Measurements from ENCODE around the gene KATNBL1. TPM values are rescaled to one million over a fixed set of nuclear protein-coding genes. Genes with fewer than 3 reads are reported as not detected.

KATNBL1 gene, protein sequence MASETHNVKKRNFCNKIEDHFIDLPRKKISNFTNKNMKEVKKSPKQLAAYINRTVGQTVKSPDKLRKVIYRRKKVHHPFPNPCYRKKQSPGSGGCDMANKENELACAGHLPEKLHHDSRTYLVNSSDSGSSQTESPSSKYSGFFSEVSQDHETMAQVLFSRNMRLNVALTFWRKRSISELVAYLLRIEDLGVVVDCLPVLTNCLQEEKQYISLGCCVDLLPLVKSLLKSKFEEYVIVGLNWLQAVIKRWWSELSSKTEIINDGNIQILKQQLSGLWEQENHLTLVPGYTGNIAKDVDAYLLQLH
- total RNA-seq = 37.3 and 49.2 TPM in 2 replicates

DNA sequence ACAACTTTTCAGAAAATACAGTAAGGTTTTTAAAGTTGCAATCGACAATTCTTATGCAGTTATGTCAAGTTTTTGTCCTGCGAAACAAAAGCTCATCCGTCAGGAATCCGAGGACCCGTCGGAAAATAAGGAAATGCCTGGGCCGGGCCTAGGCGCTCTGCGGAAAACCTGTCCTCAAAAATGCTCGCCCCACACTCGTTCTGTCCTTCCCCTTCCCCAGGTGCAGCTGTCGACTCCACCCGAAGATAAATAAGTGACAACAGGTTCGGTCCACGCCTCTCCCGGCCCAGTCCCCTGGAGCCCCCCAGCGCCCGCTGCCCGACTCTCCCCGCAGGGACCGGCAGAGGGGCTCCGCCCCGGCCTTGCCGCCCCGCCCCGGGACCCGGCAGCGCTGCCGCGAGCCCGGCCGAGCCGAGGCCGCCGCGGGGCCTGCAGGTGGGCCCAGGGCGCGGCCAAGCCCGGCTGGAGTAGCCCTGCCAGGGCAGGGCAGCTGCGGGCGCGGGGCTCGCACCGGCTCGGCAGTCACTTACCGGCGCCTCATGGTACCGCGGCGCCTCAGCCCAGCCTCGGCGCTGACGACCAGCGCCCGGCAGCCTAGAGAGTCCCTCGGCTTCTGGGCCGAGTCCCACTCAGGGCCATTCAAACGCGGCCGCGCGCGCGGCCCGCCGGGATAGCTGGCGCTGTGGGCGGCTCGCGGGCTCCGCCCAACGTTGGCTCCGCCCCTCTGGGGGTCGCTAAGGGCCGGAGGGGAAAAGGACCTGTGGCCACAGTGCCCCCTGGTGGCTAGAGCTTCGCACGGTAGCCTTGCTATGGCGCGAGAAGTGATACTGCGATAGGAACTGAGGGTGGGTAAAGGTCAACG lies at the start of gene KATNBL1:
Gene KATNBL1 (minus strand): TSS at position 676 of the 862 bp plus-strand sequence. CDS start 46,420 bp downstream, outside the sequence.
- Histone ChIP-seq H3K4me2 (ENCODE audit: insufficient read depth, low read length) (peak within 1 kb of the TSS; percentile 81), H2AFZ (ENCODE audit: low read length) (peak within 1 kb of the TSS; percentile 83), H3K4me1 (ENCODE audit: insufficient read depth, low read length) (peaks cover 8% of the 10 kb centered on the region), H3K9me3 (ENCODE audit: low read depth, low read length) (no peaks in the 10 kb centered on the region), H3K36me3 (ENCODE audit: insufficient read depth, low read length) (no peaks in the 10 kb centered on the region), H3K27ac (ENCODE audit: low read depth, low read length) (peak within 1 kb of the TSS; percentile 82), H3K27me3 (ENCODE audit: insufficient read depth, low read length) (no peaks in the 10 kb centered on the region), H3K4me3 (ENCODE audit: insufficient read depth, low read length) (peak within 1 kb of the TSS; percentile 83), H3K79me2 (ENCODE audit: insufficient read depth, low read length) (peaks cover 49% of the 10 kb centered on the region), H4K20me1 (ENCODE audit: insufficient read depth, low read length) (peaks cover 5% of the 10 kb centered on the region)
- TF ChIP-seq, protein P1, sequence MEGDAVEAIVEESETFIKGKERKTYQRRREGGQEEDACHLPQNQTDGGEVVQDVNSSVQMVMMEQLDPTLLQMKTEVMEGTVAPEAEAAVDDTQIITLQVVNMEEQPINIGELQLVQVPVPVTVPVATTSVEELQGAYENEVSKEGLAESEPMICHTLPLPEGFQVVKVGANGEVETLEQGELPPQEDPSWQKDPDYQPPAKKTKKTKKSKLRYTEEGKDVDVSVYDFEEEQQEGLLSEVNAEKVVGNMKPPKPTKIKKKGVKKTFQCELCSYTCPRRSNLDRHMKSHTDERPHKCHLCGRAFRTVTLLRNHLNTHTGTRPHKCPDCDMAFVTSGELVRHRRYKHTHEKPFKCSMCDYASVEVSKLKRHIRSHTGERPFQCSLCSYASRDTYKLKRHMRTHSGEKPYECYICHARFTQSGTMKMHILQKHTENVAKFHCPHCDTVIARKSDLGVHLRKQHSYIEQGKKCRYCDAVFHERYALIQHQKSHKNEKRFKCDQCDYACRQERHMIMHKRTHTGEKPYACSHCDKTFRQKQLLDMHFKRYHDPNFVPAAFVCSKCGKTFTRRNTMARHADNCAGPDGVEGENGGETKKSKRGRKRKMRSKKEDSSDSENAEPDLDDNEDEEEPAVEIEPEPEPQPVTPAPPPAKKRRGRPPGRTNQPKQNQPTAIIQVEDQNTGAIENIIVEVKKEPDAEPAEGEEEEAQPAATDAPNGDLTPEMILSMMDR (IDR thresholded peaks at IDR 0.05; ENCODE audit: extremely low read depth, low read depth, low read length) = peak; percentile 79
- peak; percentile 99 for DNase-seq (ENCODE audit: insufficient read length, low spot score, missing footprints)

DNA sequence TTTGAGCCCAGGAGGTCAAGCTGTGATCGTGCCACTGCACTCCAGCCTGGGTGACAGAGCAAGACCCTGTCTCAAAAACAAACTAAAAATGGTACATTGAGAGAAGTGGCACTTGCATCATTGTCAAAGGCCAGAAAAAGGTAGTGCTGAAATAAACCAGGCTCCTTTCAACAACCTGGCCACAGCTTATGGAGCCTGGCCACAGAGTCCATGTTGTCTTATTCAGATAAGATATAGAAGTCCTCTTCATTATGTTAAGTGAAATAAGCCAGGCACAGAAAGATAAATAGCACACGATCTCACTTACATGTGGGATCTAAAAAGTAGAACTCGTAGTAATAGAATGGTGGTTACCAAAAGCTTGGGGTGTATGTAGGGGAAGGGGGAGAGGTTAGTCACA lies 49.7 kb upstream of the KATNBL1 start:
- Histone ChIP-seq H4K20me1 (ENCODE audit: insufficient read depth, low read length) (no peaks in the 10 kb centered on the region), H2AFZ (ENCODE audit: low read length) (no peak overlapping the region), H3K4me2 (ENCODE audit: insufficient read depth, low read length) (no peak overlapping the region), H3K27me3 (ENCODE audit: insufficient read depth, low read length) (no peaks in the 10 kb centered on the region), H3K27ac (ENCODE audit: low read depth, low read length) (no peak overlapping the region), H3K79me2 (ENCODE audit: insufficient read depth, low read length) (no peaks in the 10 kb centered on the region), H3K9me3 (ENCODE audit: low read depth, low read length) (no peaks in the 10 kb centered on the region), H3K4me1 (ENCODE audit: insufficient read depth, low read length) (no peaks in the 10 kb centered on the region), H3K36me3 (ENCODE audit: insufficient read depth, low read length) (peaks cover 1% of the 10 kb centered on the region), H3K4me3 (ENCODE audit: insufficient read depth, low read length) (no peak overlapping the region)
- TF ChIP-seq, protein P1 (IDR thresholded peaks at IDR 0.05; ENCODE audit: extremely low read depth, low read depth, low read length) = no peak
- DNase-seq (ENCODE audit: insufficient read length, low spot score, missing footprints) = no peak

DNA sequence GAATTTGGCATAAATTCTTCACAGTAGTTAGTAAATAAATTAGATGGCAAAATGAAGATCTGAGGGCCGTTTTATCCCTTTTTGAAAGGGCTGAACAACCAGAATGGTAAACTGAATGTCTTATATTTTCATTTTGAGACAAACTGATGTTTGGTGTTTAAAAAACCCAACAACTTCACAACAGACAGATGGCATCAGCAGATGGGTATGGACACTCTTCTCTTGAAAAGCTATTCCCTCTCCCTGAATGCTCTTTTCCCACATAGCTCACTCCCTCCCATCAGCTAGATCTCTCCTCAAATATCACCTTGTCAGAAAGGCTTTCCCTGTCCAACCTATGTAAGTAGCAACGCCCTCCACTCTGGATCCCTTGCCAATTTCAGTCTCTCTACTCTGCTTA lies 48.3 kb upstream of the KATNBL1 start:
- no peaks in the 10 kb centered on the region for H3K79me2 ChIP-seq (ENCODE audit: insufficient read depth, low read length)
- DNase-seq (ENCODE audit: insufficient read length, low spot score, missing footprints) = no peak
- peaks cover 12% of the 10 kb centered on the region for H3K36me3 ChIP-seq (ENCODE audit: insufficient read depth, low read length)
- H3K9me3 ChIP-seq (ENCODE audit: low read depth, low read length) = no peaks in the 10 kb centered on the region
- H4K20me1 ChIP-seq (ENCODE audit: insufficient read depth, low read length) = no peaks in the 10 kb centered on the region
- TF ChIP-seq, protein P1 (IDR thresholded peaks at IDR 0.05; ENCODE audit: extremely low read depth, low read depth, low read length) = no peak
- no peaks in the 10 kb centered on the region for H3K4me1 ChIP-seq (ENCODE audit: insufficient read depth, low read length)
- H2AFZ ChIP-seq (ENCODE audit: low read length) = no peak overlapping the region
- H3K4me3 ChIP-seq (ENCODE audit: insufficient read depth, low read length) = no peak overlapping the region
- H3K27ac ChIP-seq (ENCODE audit: low read depth, low read length) = no peak overlapping the region
- no peaks in the 10 kb centered on the region for H3K27me3 ChIP-seq (ENCODE audit: insufficient read depth, low read length)
- no peak overlapping the region for H3K4me2 ChIP-seq (ENCODE audit: insufficient read depth, low read length)

GRCh38 chr15:34252545-34252944 lies 42.6 kb upstream of the KATNBL1 start:
- TF ChIP-seq, protein P1 (IDR thresholded peaks at IDR 0.05; ENCODE audit: extremely low read depth, low read depth, low read length) = no peak

More at GRCh38 chr15:34252545-34252944, 42.6 kb upstream of the KATNBL1 start:
- no peaks in the 10 kb centered on the region for H4K20me1 ChIP-seq (ENCODE audit: insufficient read depth, low read length)
- no peaks in the 10 kb centered on the region for H3K27me3 ChIP-seq (ENCODE audit: insufficient read depth, low read length)
- no peaks in the 10 kb centered on the region for H3K9me3 ChIP-seq (ENCODE audit: low read depth, low read length)
- H3K4me1 ChIP-seq (ENCODE audit: insufficient read depth, low read length) = no peaks in the 10 kb centered on the region
- no peak for DNase-seq (ENCODE audit: insufficient read length, low spot score, missing footprints)
- no peaks in the 10 kb centered on the region for H3K79me2 ChIP-seq (ENCODE audit: insufficient read depth, low read length)
- no peak overlapping the region for H2AFZ ChIP-seq (ENCODE audit: low read length)
- no peak overlapping the region for H3K4me3 ChIP-seq (ENCODE audit: insufficient read depth, low read length)
- no peak overlapping the region for H3K4me2 ChIP-seq (ENCODE audit: insufficient read depth, low read length)
- peaks cover 22% of the 10 kb centered on the region for H3K36me3 ChIP-seq (ENCODE audit: insufficient read depth, low read length)
- no peak overlapping the region for H3K27ac ChIP-seq (ENCODE audit: low read depth, low read length)
